K562 (cell line): ENCODE data around the gene OBSCN. TPM values are rescaled to one million over a fixed set of nuclear protein-coding genes. Genes with fewer than 3 reads are reported as not detected.

ENCODE experiments used
- ATAC-seq: fragments of 200-7000 bp; cut with Tn5 transposase; 3 replicates; pipeline ENCODE4 v1.9.1; 2020; ENCODE audit warnings: moderate library complexity
- BruUV-seq: library from RNA; stranded (reverse); fragments of 400-500 nt; replicated peaks from 2 replicates; lab custom pipeline; 2021; lab: Mats Ljungman, UMichigan
- CTCF ChIA-PET: fragments of 300-600 bp; formaldehyde crosslinking; extraction: SDS; loops from one replicate; lab custom pipeline; 2021; ENCODE audit warnings: low intra/inter-chr PET ratio; lab: Yijun Ruan, JAX
- POLR2A ChIA-PET: fragments of 300-600, 350-650 bp; sonication (Branson Sonifier 250); formaldehyde crosslinking; extraction: SDS; loops from one replicate; lab custom pipeline; 2021; ENCODE audit warnings: antibody characterized with exemption, inconsistent platforms; lab: Yijun Ruan, JAX
- DNase-seq, 4 experiments: peaks; one replicate each; pipeline versions ENCODE4 v3.0.0 to v3.0.0-alpha.2; 2011 to 2018; ENCODE audit warnings: low spot score in 3 of 4, mixed read lengths in 3 of 4; ENCODE audit errors: extremely low read depth in 1 of 4
- FAIRE-seq: peaks from 2 replicates; lab custom pipeline; 2011; peaks lifted over from hg19 to GRCh38; lab: Jason Lieb, UNC
- H2AFZ ChIP-seq: 2 replicates; pipeline ENCODE4 v1.6.0; 2011; ENCODE audit warnings: low read depth, low read length, control low read depth, inconsistent platforms
- H3K27ac ChIP-seq: fragments of 200-600 bp; 3 replicates; pipeline ENCODE4 v1.8.0; 2011; ENCODE audit warnings: low read depth, mild to moderate bottlenecking, control low read depth, inconsistent platforms, low read length, moderate library complexity, mixed read lengths; ENCODE audit errors: extremely low read depth
- H3K27me3 ChIP-seq, 2 experiments: fragments of 300-600 bp in 1 of 2; 2 replicates in 1 of 2; 3 replicates in 1 of 2; pipeline versions ENCODE4 v1.6.0 to v1.8.0; 2011; ENCODE audit warnings: inconsistent platforms in 2 of 2, low read length in 2 of 2, mild to moderate bottlenecking in 1 of 2, mixed read lengths in 1 of 2, moderate library complexity in 1 of 2; ENCODE audit not compliant: control insufficient read depth in 2 of 2, insufficient read depth in 2 of 2
- H3K36me3 ChIP-seq: fragments of 300-600 bp; 3 replicates; pipeline ENCODE4 v1.8.0; 2011; ENCODE audit warnings: mild to moderate bottlenecking, low read length, inconsistent platforms; ENCODE audit not compliant: control insufficient read depth, insufficient read depth
- H3K4me1 ChIP-seq, 2 experiments: fragments of 200-600 bp in 1 of 2; replicated peaks in 1 of 2; 2 replicates in 1 of 2; 3 replicates in 1 of 2; pipeline versions ENCODE4 v1.5.1 to v1.8.0; 2011; ENCODE audit warnings: inconsistent platforms in 2 of 2, low read length in 2 of 2, mild to moderate bottlenecking in 1 of 2, mixed read lengths in 1 of 2, moderate library complexity in 1 of 2; ENCODE audit not compliant: control insufficient read depth in 2 of 2, insufficient read depth in 2 of 2
- H3K4me2 ChIP-seq: 2 replicates; pipeline ENCODE4 v1.6.1; 2011; ENCODE audit warnings: low read length, control low read depth, inconsistent platforms, mixed read lengths; ENCODE audit not compliant: insufficient read depth
- H3K4me3 ChIP-seq: fragments of 200-600 bp; sonication (generic), shearing (Covaris generic); 2 replicates; pipeline ENCODE4 v1.5.1; 2016; ENCODE audit warnings: control low read depth, inconsistent platforms
- H3K79me2 ChIP-seq: fragments of 200-600 bp; 3 replicates; pipeline ENCODE4 v1.8.0; 2011; ENCODE audit warnings: low read length, inconsistent platforms; ENCODE audit not compliant: control insufficient read depth, insufficient read depth
- H3K9ac ChIP-seq, 2 experiments: 2 replicates each; pipeline versions ENCODE4 v1.6.0 to v1.6.1; 2011; ENCODE audit warnings: low read depth in 2 of 2, low read length in 2 of 2, control low read depth in 1 of 2, inconsistent platforms in 1 of 2, mild to moderate bottlenecking in 1 of 2, mixed read lengths in 1 of 2; ENCODE audit not compliant: insufficient read depth in 1 of 2
- H3K9me1 ChIP-seq: one replicate; pipeline ENCODE4 v1.6.0; 2011; ENCODE audit warnings: inconsistent platforms, mild to moderate bottlenecking, low read length, moderate library complexity; ENCODE audit not compliant: control insufficient read depth, insufficient read depth
- H3K9me3 ChIP-seq: replicated peaks from 2 replicates; pipeline ENCODE4 v1.5.1; 2011; ENCODE audit warnings: low read depth, low read length, inconsistent platforms; ENCODE audit not compliant: control insufficient read depth, insufficient read depth
- H4K20me1 ChIP-seq: replicated peaks from 2 replicates; pipeline ENCODE4 v1.6.1; 2011; ENCODE audit warnings: low read length, inconsistent platforms, mixed read lengths; ENCODE audit not compliant: control insufficient read depth, insufficient read depth
- DPF2 ChIP-seq: fragments of 450-650 bp; IDR thresholded peaks from 2 replicates; pipeline ENCODE4 v1.6.1; 2016
- MECOM ChIP-seq: fragments of 250-450 bp; sonication (Bioruptor Pico); IDR thresholded peaks from 2 replicates; pipeline ENCODE4 v1.8.0; 2022; ENCODE audit warnings: inconsistent platforms
- MTA3 ChIP-seq: fragments of 450-650 bp; formaldehyde crosslinking; IDR thresholded peaks from 2 replicates; pipeline ENCODE4 v1.6.1; 2017; ENCODE audit warnings: mild to moderate bottlenecking, borderline replicate concordance
- RBM39 ChIP-seq: fragments of 200-400 bp; formaldehyde crosslinking; optimal IDR thresholded peaks from 2 replicates; pipeline ENCODE3; 2018; ENCODE audit warnings: low read depth, low read length
- TCFL5 ChIP-seq: fragments of 250-450 bp; sonication (Bioruptor Pico); conservative IDR thresholded peaks from 2 replicates; pipeline ENCODE4 v1.6.1; 2021; ENCODE audit warnings: mild to moderate bottlenecking, moderate library complexity, matching md5 sums
- ZNF133 ChIP-seq: fragments of 250-450 bp; sonication (Bioruptor Pico); IDR thresholded peaks from 2 replicates; pipeline ENCODE4 v1.4.0; 2020; ENCODE audit warnings: mild to moderate bottlenecking
- WGBS: fragments of 100-300 bp; shearing (Covaris generic); methylation state at CpG from one replicate; pipeline ENCODE4 v1.1.6; 2016; ENCODE audit warnings: low coverage, mixed read lengths; ENCODE audit not compliant: insufficient coverage; ENCODE audit errors: missing lambda C conversion rate; 5-methylcytosine and 5-hydroxymethylcytosine counted together
- in situ Hi-C: fragments of 300-500 bp; cut with MboI; formaldehyde crosslinking; loops from 4 replicates; pipeline ENCODE4 v1.15.0; 2018; ENCODE audit warnings: inconsistent platforms, mixed read lengths
- intact Hi-C: fragments of 100-400 bp; cut with micrococcal nuclease; formaldehyde crosslinking; loops from 2 replicates; pipeline ENCODE4 v1.14.2; 2022
- polyA plus RNA-seq, 8 experiments: library from polyadenylated mRNA; depleted of rRNA in 4 of 8; stranded (reverse) in 5 of 8; unstranded in 3 of 8; fragments of >200 nt; fragmentation: Nextera tagmentation in 2 of 8; fragmentation: Illumina TruSeq in 1 of 8; extraction: Ambion mirVana in 2 of 8; extraction: Trizol in 1 of 8; gene quantifications; 2 replicates each; pipeline versions ENCODE4 v1.2.1 to v1.2.3, GENCODE V29; 2011 to 2014; ENCODE audit warnings: inconsistent platforms in 1 of 8, missing spikeins in 1 of 8
- total RNA-seq, 7 experiments: library from RNA; depleted of rRNA in 6 of 7; stranded (reverse); fragments of >200 nt in 6 of 7; fragmentation: Illumina TruSeq in 2 of 7; extraction: Trizol in 2 of 7; gene quantifications; 2 replicates each; pipeline versions ENCODE4 v1.2.1 to v1.2.3, GENCODE V29; 2011 to 2021; ENCODE audit warnings: low replicate concordance in 1 of 7

Gene OBSCN
- total and polyA plus RNA-seq, 9 of the 15 experiments (the other 6 are each of a cell fraction or from before 2014, with no cell fraction given): 0.18 to 19.7 (median 3.6) TPM

GRCh38 chr1:228315484-228315944 lies 107.7 kb downstream of the OBSCN start:
- H3K27ac ChIP-seq: no peak overlapping the region
- ATAC-seq: no peak
- H3K9me3 ChIP-seq: peaks cover 4% of the 10 kb centered on the region; the same call in 1 of the 2 replicates
- POLR2A ChIA-PET: interaction anchor here (0.5 to 1.0 kb wide), 2 partner anchors 33 to 216 kb away, joined by 3 read pairs; no protein-coding TSS in a partner anchor
- in situ Hi-C loops: no loop called here
- H4K20me1 ChIP-seq: 0 out of 2 replicates have a peak, but pooled peaks cover 7% of the 10 kb centered on the region
- H3K4me3 ChIP-seq: no peak overlapping the region
- 8% methylated on average over 16 of the region's 17 CpGs for WGBS
- no TSS peak for BruUV-seq
- H3K36me3 ChIP-seq: no peaks in the 10 kb centered on the region
- TF ChIP-seq TCFL5 (CRISPR knock-in tag) (no peak), DPF2 (no peak), MTA3 (no peak), ZNF133 (CRISPR knock-in tag) (no peak), RBM39 (no peak), MECOM (no peak)
- TF ChIP-seq, all 486 proteins: peak for 0
- DNase-seq (no peak), FAIRE-seq (no peak)
- Histone ChIP-seq H3K4me1 (peaks cover 0 to 27% of the 10 kb centered on the region in 2 experiments; a peak in 1 of 5 replicates), H3K27me3 (peaks cover 38 to 66% of the 10 kb centered on the region in 2 experiments; a peak in 4 of 5 replicates), H3K79me2 (no peaks in the 10 kb centered on the region), H3K9me1 (no peaks in the 10 kb centered on the region), H2AFZ (no peak overlapping the region), H3K9ac (0 out of 4 replicates have a peak overlapping the region, but pooled peaks of 1 of the 2 experiments have one; percentile 13), H3K4me2 (no peak overlapping the region)
- CTCF ChIA-PET: no interaction called here
- intact Hi-C loops: no loop called here
